Urinary bladder (tissue), 4 donors: ENCODE measurements around the gene SUPT5H. TPM values are rescaled to one million over a fixed set of nuclear protein-coding genes. Genes with fewer than 3 reads are reported as not detected.
"Not testable (repeated sequence)": the region's sequence is repeated elsewhere in the genome, so short reads cannot be mapped to it uniquely, and the experiment has no call there.

ENCODE experiments used
- DNase-seq: peaks from one replicate; pipeline ENCODE4 v3.0.0-alpha.2; 2015; ENCODE audit errors: extremely low spot score
- H3K27ac ChIP-seq: one replicate; pipeline ENCODE4 v1.5.1; 2013; ENCODE audit warnings: low read depth, mild to moderate bottlenecking, moderate library complexity
- H3K36me3 ChIP-seq: one replicate; pipeline ENCODE4 v1.6.1; 2013; ENCODE audit warnings: mild to moderate bottlenecking, moderate library complexity; ENCODE audit not compliant: insufficient read depth
- H3K4me1 ChIP-seq: one replicate; pipeline ENCODE4 v1.6.1; 2013; ENCODE audit warnings: mild to moderate bottlenecking, moderate library complexity; ENCODE audit not compliant: insufficient read depth
- H3K4me3 ChIP-seq: one replicate; pipeline ENCODE4 v1.5.1; 2013; ENCODE audit warnings: low read depth, low read length
- WGBS: extraction: QIAGEN DNeasy Blood & Tissue Kit; methylation state at CpG from one replicate; pipeline ENCODE4 v1.1.7; 2013; 5-methylcytosine and 5-hydroxymethylcytosine counted together
- polyA plus RNA-seq: library from polyadenylated mRNA; stranded (reverse); fragments of 200-250 nt; gene quantifications from one replicate; pipeline ENCODE4 v1.2.3, GENCODE V29; 2013
- total RNA-seq: library from RNA; depleted of rRNA; stranded (reverse); fragments of >200 nt; gene quantifications from one replicate; pipeline ENCODE4 v1.2.3, GENCODE V29; 2014
- donor health status: healthy with polysubstance abuse.
- donor health status: healthy.

SUPT5H gene
- total and polyA plus RNA-seq, 2 donors = 24.8 to 85.8 TPM

GRCh38 chr19:39446365-39447084 is 1.1 kb downstream of the SUPT5H start:
- no peak for DNase-seq
- 87% methylated on average over 16 of the region's 16 CpGs for WGBS
- Histone ChIP-seq H3K4me3 (peak overlapping the region; percentile 91), H3K4me1 (peaks cover 5% of the 10 kb centered on the region), H3K27ac (no peak overlapping the region), H3K36me3 (no peaks in the 10 kb centered on the region)

GRCh38 chr19:39448271-39448670 is 2.9 kb downstream of the SUPT5H start:
- Histone ChIP-seq H3K4me3 (no peak overlapping the region), H3K27ac (no peak overlapping the region), H3K36me3 (no peaks in the 10 kb centered on the region), H3K4me1 (peaks cover 5% of the 10 kb centered on the region)
- 72% methylated on average over 3 of the region's 3 CpGs for WGBS
- no peak for DNase-seq

GRCh38 chr19:39449116-39449797 is 3.9 kb downstream of the SUPT5H start:
- Histone ChIP-seq H3K4me3 (no peak overlapping the region), H3K27ac (no peak overlapping the region), H3K36me3 (no peaks in the 10 kb centered on the region), H3K4me1 (peaks cover 5% of the 10 kb centered on the region)
- 75% methylated on average over 8 of the region's 8 CpGs for WGBS
- DNase-seq = no peak

- H3K4me1 ChIP-seq, DNase-seq, H3K36me3 ChIP-seq, H3K4me3 ChIP-seq, H3K27ac ChIP-seq: not testable (repeated sequence)
- 95% methylated on average over 8 of the region's 8 CpGs for WGBS
These were observed 5.9 kb downstream of the SUPT5H start for GRCh38 chr19:39451257-39451656.

- no peak overlapping the region for H3K27ac ChIP-seq
- no peaks in the 10 kb centered on the region for H3K4me1 ChIP-seq
- no peak for DNase-seq
- H3K36me3 ChIP-seq = peaks cover 9% of the 10 kb centered on the region
- no peak overlapping the region for H3K4me3 ChIP-seq
- 91% methylated on average over 3 of the region's 3 CpGs for WGBS
These were observed 18.0 kb downstream of the SUPT5H start for GRCh38 chr19:39463403-39463802.

GRCh38 chr19:39465956-39466747 is 20.8 kb downstream of the SUPT5H start:
- no peaks in the 10 kb centered on the region for H3K4me1 ChIP-seq
- H3K27ac ChIP-seq = no peak overlapping the region
- DNase-seq = no peak
- 94% methylated on average over 18 of the region's 18 CpGs for WGBS
- H3K4me3 ChIP-seq = no peak overlapping the region
- peaks cover 10% of the 10 kb centered on the region for H3K36me3 ChIP-seq

- H3K4me1 ChIP-seq = no peaks in the 10 kb centered on the region
- H3K36me3 ChIP-seq = peaks cover 13% of the 10 kb centered on the region
- H3K27ac ChIP-seq = no peak overlapping the region
- H3K4me3 ChIP-seq = no peak overlapping the region
- 93% methylated on average over 7 of the region's 7 CpGs for WGBS
- DNase-seq = no peak
These were observed 22.6 kb downstream of the SUPT5H start for GRCh38 chr19:39467941-39468340.

GRCh38 chr19:39469036-39469435 is 23.7 kb downstream of the SUPT5H start:
- Histone ChIP-seq H3K4me3 (no peak overlapping the region), H3K27ac (no peak overlapping the region), H3K4me1 (no peaks in the 10 kb centered on the region), H3K36me3 (peaks cover 13% of the 10 kb centered on the region)
- DNase-seq = no peak
- WGBS = 89% methylated on average over 11 of the region's 11 CpGs

- WGBS = 90% methylated on average over 6 of the region's 6 CpGs
- Histone ChIP-seq H3K27ac (no peak overlapping the region), H3K36me3 (peaks cover 11% of the 10 kb centered on the region), H3K4me1 (no peaks in the 10 kb centered on the region), H3K4me3 (no peak overlapping the region)
- DNase-seq = no peak
These were observed 24.2 kb downstream of the SUPT5H start for GRCh38 chr19:39469567-39469966.

- no peaks in the 10 kb centered on the region for H3K4me1 ChIP-seq
- DNase-seq = no peak
- no peak overlapping the region for H3K27ac ChIP-seq
- WGBS = 72% methylated on average over 7 of the region's 7 CpGs
- H3K36me3 ChIP-seq = peaks cover 5% of the 10 kb centered on the region
- H3K4me3 ChIP-seq = no peak overlapping the region
These were observed 25.4 kb downstream of the SUPT5H start for GRCh38 chr19:39470724-39471339.

- no peak overlapping the region for H3K27ac ChIP-seq
- H3K36me3 ChIP-seq = peaks cover 5% of the 10 kb centered on the region
- H3K4me3 ChIP-seq = no peak overlapping the region
- no peak for DNase-seq
- H3K4me1 ChIP-seq = no peaks in the 10 kb centered on the region
- WGBS = 91% methylated on average over 8 of the region's 8 CpGs
These were observed 26.6 kb downstream of the SUPT5H start for GRCh38 chr19:39471756-39472536.

GRCh38 chr19:39472746-39473442 is 27.5 kb downstream of the SUPT5H start:
- H3K4me1 ChIP-seq = no peaks in the 10 kb centered on the region
- H3K36me3 ChIP-seq = peaks cover 5% of the 10 kb centered on the region

More at GRCh38 chr19:39472746-39473442, 27.5 kb downstream of the SUPT5H start:
- Histone ChIP-seq H3K4me3 (no peak overlapping the region), H3K27ac (no peak overlapping the region)
- DNase-seq = no peak
- WGBS = 91% methylated on average over 32 of the region's 32 CpGs
